IPS DF 4.7 (cell line): ENCODE data around the gene AHNAK.
"Not testable (repeated sequence)": the region's sequence is repeated elsewhere in the genome, so short reads cannot be mapped to it uniquely, and the experiment has no call there.

Experiments
- DNase-seq: peaks from one replicate; pipeline ENCODE4 v3.0.0-alpha.2; 2013; ENCODE audit warnings: low spot score; ENCODE audit errors: extremely low read depth

The AHNAK gene

DNA sequence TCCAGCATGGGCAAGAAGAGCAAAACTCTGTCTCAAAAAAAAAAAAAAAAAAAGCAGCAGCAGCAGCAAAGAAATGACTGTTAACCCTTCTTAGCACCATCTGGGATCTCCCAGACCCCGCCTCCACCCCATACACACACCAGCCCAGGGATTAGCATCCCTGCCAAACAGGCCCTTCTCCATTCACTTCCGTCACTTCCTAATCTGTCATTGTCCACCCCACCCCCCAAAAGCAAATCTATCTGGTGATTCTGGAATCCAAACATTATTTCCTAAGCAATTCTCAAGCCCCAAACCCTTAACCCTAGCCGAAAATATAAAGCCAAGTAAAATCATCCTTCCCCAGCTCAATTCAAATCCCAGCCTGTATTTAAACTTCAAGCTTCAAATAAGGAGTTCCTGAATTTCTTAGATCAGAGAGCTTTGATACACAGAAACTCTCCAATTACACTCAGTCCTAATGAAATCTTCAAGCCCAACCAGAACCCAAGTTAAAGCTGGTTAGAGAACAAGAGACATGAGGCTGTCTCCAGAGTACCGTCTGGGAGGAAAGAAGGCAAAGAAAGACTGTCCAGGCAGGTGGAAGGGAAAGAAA, 6.0 kb upstream of the AHNAK start:
- no peak for DNase-seq

DNA sequence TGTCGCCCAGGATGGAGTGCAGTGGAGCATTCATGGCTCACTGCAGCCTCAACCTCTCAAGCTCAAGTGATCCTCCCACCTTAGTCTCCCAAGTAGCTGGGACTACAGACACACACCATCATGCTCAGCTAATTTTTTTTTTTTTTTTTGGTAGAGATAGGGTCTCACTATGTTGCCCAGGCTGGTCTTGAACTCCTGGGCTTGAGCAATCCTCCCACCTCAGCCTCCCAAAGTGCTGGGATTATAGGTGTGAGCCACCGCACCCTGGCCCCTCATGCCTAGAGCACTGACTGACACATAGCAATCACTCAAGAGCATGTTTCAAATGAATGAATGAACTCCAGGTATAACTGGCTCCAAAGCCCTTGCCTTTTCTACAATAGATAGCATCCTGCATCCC, 3.9 kb upstream of the AHNAK start:
- DNase-seq, result not testable (repeated sequence)

DNA sequence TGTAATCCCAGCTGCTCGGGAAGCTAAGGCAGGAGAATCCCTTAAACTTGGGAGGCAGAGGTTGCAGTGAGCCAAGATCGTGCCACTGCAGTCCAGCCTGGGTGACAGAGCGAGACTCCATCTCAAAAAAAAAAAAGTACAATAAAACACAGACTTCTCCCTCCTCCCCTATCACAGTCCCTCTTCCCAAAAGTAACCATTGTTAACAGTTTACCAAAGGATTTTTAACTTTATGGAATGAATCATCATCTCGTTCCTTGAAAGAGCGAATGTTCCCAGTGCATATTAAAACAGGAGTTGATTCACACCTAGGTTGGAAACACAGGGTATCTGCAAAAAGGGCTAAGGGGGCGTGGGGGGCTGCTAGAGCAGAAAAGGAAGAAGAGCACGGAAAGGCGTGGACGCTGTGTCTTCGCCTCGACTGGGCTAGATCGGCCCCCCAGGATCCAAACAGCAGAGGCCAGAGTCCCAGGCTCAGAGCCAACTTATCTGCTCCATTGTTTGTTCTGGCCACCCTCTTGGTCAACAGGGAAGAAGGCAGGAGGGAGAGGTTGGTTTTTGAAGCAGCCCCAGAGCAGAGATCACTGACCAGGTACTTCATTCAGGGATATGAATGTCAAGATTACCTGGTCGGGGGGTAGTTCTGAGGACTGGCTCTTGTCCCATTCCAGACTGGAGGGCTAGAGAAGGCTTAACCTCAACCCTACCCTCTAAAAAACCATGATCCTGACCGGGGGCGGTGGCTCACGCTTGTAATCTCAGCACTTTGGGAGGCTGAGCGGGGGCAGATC, 2.1 kb upstream of the AHNAK start:
- no peak for DNase-seq

DNA sequence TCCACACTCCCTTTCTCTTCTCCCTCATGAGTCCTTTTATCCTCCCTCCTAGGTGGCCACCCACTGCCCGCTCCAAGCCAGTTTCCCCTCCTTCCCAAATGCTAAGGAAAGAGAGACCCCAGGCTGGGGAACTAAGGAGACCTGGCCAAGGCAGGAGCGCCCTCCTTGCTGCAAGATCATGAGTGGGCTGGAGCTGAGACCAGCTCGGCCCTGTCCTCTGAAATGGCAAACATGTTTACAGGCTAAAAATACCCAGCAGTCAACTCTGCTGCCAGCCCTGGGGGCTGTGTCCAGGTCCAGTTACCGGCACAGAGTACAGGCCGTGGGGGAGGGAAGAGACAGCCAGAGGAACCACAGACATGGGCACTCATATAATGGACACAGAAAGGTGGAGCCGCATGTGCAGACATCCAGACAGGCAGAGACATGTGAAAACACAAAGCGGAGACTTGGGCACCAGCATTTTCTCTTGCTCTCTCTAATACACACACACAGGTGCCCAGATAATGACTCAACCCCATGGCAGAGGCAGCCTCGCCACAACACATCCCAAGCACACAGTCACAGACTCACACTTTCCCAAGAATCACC, 1.2 kb upstream of the AHNAK start:
- DNase-seq, result no peak

DNA sequence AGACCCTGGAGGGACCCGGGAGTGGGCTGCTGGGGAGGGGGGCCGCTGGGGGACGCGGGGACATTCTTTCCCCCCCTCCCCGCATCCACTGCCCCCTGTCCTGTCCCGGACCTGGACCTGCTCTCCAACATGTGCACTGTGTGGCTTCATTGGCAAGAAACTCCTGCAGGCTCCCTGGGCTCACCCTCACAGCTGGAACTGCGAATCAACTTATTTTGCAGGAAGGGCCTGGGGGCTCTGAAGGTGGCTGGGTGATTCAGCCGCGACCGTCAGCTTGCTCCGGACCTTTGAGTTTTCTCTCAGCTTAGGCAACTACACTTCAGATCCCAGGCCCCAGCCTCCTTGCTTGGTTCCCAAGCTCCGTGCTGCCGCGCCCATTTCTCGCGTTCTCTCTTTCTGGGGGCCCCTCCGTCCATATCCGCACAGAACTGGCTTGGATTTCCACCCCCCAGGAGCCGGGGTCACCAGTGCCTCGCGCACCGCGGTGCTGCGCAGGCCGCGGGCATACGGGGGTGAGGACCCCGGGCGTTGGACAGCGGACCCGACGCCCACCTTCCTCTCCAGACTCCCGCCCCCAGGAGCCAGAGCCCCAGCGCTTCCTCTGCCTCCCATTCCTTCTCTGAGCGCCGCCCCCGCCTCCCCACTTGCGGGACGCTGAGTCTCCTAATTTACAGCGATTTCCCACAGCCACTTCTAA, 471 bp upstream of the AHNAK start:
- no peak for DNase-seq

DNA sequence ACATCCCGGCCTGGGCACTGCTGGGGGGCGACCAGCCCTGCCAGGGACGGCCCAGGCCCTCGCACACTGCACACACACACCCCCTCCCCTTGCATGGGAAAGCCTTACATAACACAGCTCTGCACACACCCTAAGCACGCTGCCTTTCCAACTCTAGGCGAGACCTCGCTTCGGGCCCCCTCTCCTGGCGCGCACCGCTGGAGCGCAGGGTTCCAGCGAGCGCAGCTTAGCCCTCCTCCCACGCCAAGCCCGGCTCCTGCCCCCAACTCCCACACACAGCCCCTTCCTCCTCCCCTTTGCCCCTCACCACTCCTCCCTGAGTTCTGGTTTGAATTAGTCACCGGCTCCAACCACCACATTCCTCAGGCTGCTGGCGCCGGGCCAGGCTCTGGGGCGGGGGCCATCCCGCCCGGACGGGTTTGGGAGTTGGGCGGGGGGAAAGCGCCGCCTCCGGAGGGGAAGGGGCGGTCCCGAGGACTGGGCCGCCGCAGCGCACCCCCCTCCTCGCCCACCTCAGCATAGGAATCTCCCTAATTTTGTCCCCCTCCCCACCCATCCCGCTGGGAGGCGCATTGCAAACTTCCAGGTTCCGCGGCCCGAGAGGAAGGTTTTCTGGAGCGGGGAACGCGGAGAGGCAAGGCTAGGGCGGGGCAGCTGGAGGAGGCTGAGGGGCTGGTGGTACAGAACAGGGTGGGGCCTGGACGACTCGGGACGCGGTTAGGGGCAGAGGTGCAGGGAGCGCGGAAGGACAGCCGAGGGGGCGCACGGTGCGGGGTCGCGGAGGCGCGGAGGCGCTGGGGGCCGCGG, 966 bp downstream of the AHNAK start:
- no peak for DNase-seq

DNA sequence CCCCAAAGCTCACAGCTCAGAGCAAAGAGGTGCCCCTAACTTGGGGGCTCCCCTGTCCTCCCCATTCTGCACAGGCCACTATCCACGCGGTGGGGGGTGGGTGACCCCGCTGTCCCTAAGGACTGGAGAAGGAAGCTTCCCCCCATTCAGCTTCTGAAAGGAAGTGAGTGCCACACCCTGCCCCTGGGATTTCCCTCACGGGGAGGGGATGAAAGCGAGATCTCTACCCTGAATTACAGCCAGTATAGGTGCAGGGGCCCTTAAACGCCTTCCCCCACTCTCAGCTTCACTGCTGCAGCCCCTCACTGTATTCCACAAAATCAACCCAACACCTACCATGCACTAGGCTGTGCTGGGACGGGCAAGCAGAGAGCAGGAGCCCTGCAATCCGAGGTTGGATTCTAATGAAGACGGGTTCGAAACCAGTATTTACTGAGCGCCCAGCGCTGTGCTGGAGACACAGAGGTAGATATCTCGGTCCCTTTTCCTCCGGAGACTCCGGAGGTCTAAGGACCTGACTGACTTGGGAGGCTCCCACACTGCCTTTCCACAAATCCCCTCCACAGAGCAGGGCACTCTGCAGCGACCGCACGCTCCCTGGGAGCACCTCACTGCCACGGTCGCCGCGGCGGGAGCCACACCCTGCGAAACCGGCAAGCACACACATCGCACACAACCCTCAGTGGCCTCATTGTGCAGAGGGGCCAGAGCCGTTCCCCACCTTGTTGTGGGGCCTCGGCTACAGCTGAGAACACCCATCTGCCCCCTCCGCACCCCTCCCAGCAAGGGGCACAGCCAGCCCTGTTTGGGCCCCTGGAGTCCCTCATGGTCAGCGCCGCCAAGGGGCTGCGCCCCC, 1.8 kb downstream of the AHNAK start:
- DNase-seq, result no peak

DNA sequence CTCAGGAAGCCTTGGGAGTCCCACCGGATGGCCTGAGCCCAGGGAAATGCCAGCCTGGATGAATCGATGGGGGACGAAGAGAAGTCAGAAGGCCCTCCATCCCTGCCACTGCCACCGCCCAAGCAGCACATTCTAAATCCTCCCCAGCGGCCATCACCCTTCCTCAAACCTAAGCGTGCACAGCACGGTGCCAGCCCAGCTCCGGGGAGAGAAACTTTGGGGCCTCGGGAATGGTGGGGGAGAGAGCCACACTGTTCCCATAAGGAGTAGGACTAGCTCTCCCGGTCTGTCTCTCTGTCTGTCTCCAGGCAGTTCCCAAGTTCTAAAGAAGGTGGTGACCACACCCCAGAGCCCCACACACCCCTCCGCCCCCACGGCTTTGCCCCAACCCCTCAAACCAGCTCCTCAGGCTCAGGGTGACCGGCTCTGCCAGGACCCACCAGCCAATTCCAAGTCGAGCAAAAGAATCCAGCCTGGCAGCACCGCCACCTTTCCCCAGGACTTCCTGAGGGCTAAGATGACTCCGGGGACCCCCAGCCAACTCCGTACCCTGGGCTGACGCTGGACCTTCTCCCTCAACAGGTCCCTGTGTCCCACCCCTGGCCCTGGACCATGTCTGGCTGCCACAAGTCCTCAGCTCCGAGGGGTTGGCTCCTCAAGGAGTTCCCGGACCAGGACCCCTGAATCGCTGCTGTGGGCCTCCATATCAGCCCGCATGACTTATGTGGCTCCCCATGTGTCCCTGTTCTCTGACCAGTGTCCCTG, 2.7 kb downstream of the AHNAK start:
- DNase-seq, result no peak

DNA sequence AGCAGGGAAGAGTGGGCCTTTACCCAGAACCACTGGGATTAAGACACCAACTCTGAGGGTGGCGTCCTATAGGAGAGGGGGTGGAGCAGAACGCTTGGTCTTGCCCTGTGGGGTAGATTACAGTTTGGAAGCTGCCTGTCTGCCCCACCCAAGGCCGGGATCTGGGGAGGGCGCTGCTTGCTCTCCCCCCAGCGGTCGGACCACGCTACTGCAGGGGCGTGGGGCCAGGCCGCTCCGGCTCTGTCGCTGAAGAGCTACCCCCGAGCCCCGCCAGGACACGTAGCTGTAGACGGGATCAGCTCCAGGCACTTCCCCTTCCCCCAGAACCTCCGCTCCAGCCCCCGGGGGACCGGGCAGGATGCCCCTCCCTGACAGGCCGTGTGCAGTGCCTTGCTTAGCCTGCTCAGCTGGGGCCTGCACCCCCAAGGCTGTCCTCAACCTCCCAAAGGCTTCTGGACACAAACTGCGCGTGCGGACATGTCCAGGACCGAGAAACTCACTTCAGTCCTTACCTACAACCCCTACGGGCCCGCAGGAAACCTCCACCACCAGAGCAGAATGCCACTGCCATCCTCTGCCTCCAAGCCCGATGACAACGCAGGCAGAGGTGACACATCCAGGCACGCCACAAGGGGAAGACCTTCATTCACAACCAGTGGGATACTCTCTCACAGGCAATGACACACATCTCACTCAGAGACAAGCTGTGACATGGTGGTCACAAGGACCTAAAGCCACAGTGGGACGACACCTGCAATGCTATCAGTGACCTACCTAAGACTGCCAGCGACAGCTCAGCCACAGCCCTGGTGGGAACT, 3.6 kb downstream of the AHNAK start:
- DNase-seq, result no peak

DNA sequence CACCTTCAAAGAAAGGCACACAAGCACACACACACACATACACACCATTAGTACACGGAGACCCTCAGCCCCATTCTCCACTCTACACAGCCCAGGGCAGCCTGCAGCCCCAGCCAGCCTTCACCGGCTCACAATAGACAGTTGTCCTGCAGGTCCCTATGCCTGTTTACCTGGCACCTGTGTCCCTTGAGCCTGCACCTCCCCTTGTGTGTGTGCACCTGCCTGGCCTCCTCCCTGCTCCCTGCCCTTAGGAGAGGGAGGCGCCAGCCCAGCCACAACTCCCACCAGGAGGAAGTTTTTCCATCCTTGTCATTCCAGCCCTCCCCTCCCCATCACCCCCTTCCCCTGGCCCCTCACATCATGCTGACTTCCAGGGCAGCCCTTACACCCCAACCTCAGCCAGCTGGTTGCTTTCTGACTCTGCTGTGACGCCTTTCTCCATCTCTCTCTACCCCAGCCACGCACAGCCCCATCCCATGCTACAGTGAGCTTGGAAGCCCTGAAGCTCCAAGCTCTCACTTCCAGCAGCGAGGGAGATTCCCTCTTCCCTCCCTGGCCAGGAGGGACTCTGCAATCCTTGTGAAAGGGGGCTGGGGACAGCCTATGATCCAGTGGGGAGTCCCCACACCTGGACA, 4.4 kb downstream of the AHNAK start:
- DNase-seq, result no peak

DNA sequence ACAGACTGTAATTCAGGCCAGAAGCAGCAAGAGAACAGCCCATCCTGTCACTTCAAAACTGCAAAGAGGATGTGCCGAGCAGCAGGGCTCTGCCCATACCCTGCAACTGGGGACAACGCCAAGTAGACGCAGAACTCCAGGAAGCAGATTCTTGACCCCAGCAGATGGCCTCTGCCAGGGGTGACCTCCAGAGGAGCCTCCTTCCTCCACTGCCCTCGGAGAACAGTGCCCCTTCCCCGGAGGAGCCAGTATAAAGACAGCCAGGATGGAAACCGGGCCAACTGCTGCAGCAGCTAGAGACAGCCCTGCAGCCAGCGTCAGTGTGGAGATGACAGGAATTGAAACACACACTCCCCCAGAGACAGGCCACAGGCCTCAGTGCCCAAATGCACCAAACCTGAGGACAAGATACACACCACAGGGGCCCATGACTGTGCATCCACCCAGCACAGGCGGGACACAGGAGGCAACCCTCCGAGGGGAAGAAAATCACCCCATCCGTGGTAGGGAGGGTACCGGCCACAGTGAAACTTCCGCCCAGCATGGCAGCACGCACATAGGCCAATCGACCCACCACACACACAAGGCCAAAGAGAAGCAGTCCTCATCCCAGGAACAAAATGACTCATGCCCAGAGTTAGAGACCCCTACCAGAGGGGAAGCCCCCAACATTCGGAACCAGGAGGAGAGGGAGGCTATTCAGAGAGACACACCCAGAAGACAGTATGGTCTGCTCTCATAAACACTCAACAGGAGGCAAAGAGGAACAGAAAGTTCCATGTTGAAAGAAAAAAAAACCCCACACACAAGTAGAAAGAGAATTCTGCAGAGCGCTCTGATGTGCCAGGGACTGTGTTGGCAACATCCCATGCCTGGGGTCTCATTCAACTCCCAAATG, 5.6 kb downstream of the AHNAK start:
- DNase-seq, result no peak

DNA sequence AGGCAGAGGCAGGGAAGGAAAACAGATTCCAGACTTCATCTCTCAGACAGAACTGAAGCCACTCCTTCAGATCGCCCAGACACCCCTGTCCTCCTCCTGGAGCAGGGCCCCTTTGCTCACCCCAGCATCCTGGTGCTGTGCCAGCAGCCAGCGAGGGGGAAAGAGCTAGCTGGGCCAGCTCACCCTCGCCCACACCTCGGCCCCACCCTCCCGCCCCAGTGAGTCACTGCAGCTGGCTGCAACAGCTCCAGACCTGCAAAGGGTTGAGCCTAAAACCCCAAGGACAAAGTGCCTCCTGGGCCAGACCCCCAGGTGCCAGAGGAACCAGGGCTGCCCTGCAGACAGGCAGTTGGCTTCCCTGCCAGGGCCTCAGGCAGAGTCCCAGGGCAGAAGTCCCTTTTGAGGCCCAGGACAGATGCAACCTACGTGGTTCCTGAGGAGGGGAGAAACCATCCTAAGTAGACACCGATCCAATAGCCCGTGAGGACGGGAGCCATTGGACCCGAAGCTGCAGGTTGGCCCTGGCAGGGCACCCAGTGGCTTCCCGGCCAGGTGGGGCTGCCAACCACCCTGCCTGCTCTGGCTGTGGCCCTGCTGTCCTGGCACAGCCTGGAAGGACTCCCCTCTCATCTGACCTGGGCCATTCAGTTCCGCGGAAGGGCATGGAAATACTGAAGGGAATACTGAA, 7.2 kb downstream of the AHNAK start:
- no peak for DNase-seq

DNA sequence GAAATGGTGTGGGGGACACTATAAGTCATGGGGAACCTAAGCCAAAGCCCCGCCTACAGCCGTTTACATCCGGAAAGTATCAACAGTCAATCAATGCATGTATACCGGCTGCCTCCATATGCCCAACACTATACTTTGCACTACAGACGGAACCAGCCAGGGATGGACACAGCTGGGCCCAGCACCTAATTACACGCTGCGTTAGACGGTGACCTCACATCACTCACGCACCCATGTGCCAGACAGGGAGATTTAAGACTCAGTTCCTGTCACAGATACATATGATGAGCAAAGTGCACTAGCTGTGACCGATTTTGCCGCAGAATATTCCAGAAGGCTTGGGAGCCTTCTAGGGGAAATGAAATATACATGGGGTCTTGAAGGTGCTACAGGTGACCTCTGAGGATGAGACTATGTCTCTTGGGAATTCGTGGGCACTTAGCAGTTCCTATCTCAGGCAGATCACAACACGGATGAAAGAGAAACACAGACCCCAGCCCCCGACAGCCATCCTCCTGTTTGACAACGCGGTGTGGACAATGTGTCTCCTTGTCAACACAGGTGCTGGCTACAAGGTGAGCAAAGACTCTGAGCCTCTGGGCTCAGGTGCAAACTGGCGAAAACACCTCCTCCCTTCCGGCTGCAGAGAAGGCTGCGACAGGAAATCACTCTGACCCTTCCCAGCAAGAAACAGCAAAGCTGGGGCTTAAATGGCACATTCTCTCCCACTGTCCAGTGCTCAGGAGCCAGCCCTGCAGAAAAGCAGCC, 8.0 kb downstream of the AHNAK start:
- no peak for DNase-seq

DNA sequence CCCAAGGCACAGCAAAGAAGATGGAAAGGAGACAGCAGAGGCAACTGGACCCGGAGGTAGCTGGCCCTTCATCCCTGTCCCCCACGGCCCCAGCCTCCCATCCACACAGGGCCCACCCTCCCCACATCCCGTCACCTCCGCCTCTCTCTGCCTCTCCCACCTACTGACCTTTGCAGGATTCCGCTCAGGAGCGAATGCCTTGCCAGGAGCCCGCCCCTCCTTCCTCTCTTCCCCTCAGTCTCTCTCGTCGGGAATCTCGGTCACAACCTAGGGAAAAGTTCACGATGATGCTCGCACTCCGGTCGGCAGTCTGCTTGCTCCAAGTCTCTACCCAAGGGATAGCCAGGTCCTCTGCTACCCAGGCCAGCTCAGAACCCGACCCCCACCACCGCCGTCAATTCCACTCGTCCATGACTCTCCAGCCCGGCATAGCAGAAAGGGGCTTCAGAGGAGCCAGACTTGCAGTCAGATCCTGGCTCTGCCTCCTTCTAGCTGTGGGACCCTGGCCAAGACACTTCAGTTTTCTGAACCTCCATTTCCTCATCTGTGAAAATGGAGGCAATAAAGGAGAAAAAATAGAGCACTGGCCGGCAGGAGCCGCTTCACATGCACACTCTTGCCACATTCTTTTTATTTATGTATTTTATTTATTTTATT, 10.2 kb downstream of the AHNAK start:
- DNase-seq, result no peak

DNA sequence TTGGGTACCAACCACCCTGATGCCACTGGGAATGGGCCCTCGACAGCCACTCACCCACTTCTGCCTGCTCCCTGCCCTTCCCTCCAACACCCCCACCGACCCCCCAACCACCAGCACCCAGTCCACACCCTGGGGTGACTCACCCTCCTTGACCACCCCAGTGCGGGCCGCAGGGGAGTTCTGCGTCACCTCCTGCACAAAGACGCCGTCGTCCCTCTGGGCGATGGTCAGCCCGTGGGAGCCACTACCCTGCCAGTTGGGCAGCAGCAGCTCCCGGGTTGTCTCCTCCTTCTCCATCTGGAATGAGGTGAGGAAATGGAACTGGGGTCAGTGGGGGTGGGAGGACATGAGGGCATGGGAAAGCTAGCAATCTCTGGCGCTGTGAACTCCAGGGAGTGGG, 10.8 kb downstream of the AHNAK start:
- no peak for DNase-seq
